ENCODE results near the gene CLPSL2.

DNA sequence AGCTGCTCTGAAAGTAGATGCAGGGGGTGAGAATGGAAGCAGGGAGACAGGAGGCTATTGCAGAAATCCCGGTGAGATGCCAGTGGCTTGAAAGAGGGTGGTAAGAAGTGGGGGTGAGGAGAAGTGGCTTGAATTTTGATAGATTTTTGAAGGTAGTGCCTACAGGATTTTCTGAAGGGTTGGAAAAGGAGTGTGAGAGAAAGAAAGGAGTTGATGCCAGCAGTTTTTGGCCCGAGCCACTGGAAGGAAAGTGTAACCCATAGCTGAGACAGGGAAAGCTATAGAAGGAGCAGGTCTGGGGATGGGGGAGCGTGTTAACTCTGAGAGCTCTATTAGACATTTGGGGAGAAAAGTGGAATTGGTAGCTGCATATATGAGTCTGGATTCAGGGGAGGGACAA lies 29.9 kb upstream of the CLPSL2 start:
- TF ChIP-seq POLR2A (IDR thresholded peaks at IDR 0.05) (no peak), CTCF (IDR thresholded peaks at IDR 0.05) (no peak)

All from transverse colon (tissue), 3 donors.